Spleen (tissue), 7 donors: ENCODE results near the gene PDC.

Source experiments
- POLR2A ChIP-seq, 3 donors: fragments of 450-650 bp; IDR thresholded peaks; one replicate each; pipeline ENCODE4 v1.5.1; 2017; ENCODE audit warnings: antibody characterized with exemption in 3 of 3, mild to moderate bottlenecking in 1 of 3
- TF ChIP-seq, protein P1 (sequence below), 11 experiments: fragments of 200-600 bp in 7 of 11; fragments of 450-650 bp in 4 of 11; sonication (generic) in 4 of 11; IDR thresholded peaks in 8 of 11; conservative IDR thresholded peaks in 3 of 11; 1 replicate in 7 of 11; 2 replicates in 4 of 11; pipeline versions ENCODE4 v1.4.0 to v1.8.0; 2016 to 2021; ENCODE audit warnings: antibody characterized with exemption in 11 of 11, inconsistent platforms in 4 of 11, mild to moderate bottlenecking in 1 of 11
- donor health status: DM: no; HTN: no; CAD: no; lungs with moderate emphysema.
- donor health status: DM: no; HTN: no; CAD: no.
- donor health status: DM: no; HTN: no; CAD: no.

DNA sequence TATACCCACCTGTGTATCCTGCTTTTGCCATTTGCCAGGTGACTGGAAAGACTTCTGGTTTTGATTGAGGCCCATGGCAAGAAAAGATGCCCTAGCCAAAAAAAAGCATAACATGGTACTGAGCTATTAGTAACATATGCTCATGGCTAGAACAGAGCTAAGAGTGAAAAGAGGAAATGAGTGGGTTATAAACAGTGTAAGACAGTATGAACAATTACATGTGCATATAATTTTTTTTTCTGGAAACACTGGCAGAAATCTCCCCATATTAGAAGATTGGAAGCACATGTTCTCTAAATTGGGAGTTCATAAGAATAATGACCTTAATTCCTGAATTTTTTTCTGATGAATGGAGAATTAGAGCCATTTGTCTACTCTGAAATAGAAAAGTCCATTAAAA lies 41.2 kb upstream of the PDC start:
- TF ChIP-seq, protein P1, sequence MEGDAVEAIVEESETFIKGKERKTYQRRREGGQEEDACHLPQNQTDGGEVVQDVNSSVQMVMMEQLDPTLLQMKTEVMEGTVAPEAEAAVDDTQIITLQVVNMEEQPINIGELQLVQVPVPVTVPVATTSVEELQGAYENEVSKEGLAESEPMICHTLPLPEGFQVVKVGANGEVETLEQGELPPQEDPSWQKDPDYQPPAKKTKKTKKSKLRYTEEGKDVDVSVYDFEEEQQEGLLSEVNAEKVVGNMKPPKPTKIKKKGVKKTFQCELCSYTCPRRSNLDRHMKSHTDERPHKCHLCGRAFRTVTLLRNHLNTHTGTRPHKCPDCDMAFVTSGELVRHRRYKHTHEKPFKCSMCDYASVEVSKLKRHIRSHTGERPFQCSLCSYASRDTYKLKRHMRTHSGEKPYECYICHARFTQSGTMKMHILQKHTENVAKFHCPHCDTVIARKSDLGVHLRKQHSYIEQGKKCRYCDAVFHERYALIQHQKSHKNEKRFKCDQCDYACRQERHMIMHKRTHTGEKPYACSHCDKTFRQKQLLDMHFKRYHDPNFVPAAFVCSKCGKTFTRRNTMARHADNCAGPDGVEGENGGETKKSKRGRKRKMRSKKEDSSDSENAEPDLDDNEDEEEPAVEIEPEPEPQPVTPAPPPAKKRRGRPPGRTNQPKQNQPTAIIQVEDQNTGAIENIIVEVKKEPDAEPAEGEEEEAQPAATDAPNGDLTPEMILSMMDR (IDR thresholded peaks at IDR 0.05 in 8 of 11, conservative IDR thresholded peaks at IDR 0.05 in 3 of 11), result no peak
- TF ChIP-seq POLR2A (IDR thresholded peaks at IDR 0.05), result no peak
